ENCODE data around the gene PFKM.

GRCh38 chr12:48157889-48158370 lies 38.8 kb downstream of the PFKM start:
- no peak for TF ChIP-seq EZH2 (IDR thresholded peaks at IDR 0.05; ENCODE audit: borderline replicate concordance, low read depth, low read length, severe bottlenecking)
- no peak for TF ChIP-seq CTCF (IDR thresholded peaks at IDR 0.05; ENCODE audit: extremely low read depth in 1 of 2, insufficient read depth in 1 of 2, low read depth in 1 of 2, low read length in 2 of 2)
- no peak for TF ChIP-seq POLR2AphosphoS5 (IDR thresholded peaks at IDR 0.05; ENCODE audit: insufficient read depth, low read depth, low read length)
- TF ChIP-seq POLR2A (IDR thresholded peaks at IDR 0.05; ENCODE audit: low read depth, low read length): no peak
- no peak for TF ChIP-seq MAX (IDR thresholded peaks at IDR 0.05; ENCODE audit: insufficient read depth, insufficient read length)
- TF ChIP-seq JUN (IDR thresholded peaks at IDR 0.05; ENCODE audit: borderline replicate concordance, insufficient read depth, insufficient read length, low read depth): no peak
- no peak for TF ChIP-seq MYC (IDR thresholded peaks at IDR 0.05; ENCODE audit: low read depth, low read length)
